ENCODE measurements around the gene ARHGAP28.

DNA sequence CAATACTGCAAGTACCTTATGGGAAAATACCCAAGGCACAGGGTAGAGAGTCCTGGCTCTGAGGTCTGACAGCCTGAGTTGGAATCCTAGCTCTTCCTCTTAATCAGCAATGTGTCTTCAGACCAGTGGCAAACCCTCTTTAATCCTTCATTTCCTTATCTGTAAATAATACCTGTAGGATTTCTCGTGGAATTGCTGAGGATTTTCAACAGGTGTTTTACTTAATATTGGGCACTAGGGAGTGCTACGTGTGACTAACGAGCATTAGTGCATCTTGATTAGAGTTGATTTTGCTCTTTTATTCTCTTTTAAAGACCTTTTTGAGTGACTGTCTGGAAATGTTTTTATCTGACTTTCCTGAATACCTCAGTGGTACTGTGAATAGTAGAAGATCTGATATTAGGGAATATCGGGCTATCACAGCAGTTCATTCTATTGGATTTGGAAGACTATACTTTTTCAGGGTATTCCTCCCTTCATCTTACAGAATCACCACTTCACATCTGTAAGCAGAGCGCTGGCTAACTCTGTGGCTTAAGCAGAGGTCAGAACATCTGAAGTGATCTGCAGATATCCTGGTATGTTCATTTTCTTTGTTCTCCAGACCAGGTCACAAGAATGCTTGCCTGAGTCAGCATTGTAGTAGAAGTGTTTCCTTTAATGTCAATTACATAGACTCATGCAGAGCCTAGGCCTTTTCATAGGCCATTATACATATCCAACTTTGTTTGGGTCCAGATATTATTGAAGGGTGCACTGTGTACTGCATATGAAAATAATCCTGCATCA is 49.1 kb downstream of the ARHGAP28 start:
- TF ChIP-seq POLR2AphosphoS5 (IDR thresholded peaks at IDR 0.05; ENCODE audit: low read depth, low read length), result no peak
- TF ChIP-seq POLR2A (IDR thresholded peaks at IDR 0.05; ENCODE audit: low read depth, low read length), result no peak

All from GM12891 (cell line).